Adrenal gland (tissue), 5 donors: ENCODE results near the gene SPATA31A3.
"Not testable (repeated sequence)": the region's sequence is repeated elsewhere in the genome, so short reads cannot be mapped to it uniquely, and the experiment has no call there.

Experiments used
- POLR2A ChIP-seq, 2 donors: fragments of 450-650 bp; IDR thresholded peaks; one replicate each; pipeline ENCODE4 v1.6.1; 2017; ENCODE audit warnings: antibody characterized with exemption in 2 of 2, mild to moderate bottlenecking in 2 of 2, moderate library complexity in 1 of 2
- TF ChIP-seq, protein P1 (sequence below), 6 experiments: fragments of 450-650 bp in 4 of 6; fragments of 200-600 bp in 2 of 6; sonication (generic) in 1 of 6; IDR thresholded peaks; 1 replicate in 5 of 6; 2 replicates in 1 of 6; pipeline versions ENCODE4 v1.5.1 to v1.8.0; 2016 to 2021; ENCODE audit warnings: antibody characterized with exemption in 6 of 6, mild to moderate bottlenecking in 2 of 6, moderate library complexity in 1 of 6
- donor health status: DM: no; HTN: no; CAD: no.

DNA sequence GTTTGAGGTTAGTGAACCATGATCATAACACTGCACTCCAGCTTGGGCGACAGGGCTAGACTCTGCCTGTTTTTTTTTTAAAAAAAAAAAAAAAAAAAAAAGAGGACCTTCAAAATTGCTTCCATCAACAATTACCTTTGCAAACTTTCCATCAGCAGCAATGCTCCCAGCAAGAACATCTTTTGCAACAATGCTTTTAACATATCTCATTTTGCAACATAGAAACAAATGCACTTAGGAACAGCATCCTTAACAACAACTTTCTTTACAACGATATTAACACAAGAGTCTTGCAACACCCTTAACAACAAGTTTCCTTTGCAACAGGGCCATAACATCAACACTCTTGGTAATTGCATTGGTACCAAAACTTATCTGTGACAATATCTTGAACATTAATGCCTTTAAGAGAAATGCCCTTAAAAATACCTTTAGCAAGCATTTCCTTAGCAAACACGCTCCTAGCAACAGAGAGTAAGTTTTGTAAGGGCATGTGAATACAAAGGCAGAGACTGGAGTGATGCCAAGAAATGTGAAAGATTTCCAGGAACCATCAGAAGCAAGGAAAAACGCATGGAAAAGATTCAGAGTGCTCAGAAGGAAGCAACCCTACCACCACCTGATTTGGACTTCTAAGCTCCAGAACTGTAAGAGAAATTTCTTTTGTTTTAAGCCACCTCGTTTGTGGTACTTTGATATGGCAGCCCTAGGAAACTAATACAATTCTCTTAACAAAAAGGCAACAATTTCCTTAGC, 49.8 kb downstream of the SPATA31A3 start:
- TF ChIP-seq, protein P1, sequence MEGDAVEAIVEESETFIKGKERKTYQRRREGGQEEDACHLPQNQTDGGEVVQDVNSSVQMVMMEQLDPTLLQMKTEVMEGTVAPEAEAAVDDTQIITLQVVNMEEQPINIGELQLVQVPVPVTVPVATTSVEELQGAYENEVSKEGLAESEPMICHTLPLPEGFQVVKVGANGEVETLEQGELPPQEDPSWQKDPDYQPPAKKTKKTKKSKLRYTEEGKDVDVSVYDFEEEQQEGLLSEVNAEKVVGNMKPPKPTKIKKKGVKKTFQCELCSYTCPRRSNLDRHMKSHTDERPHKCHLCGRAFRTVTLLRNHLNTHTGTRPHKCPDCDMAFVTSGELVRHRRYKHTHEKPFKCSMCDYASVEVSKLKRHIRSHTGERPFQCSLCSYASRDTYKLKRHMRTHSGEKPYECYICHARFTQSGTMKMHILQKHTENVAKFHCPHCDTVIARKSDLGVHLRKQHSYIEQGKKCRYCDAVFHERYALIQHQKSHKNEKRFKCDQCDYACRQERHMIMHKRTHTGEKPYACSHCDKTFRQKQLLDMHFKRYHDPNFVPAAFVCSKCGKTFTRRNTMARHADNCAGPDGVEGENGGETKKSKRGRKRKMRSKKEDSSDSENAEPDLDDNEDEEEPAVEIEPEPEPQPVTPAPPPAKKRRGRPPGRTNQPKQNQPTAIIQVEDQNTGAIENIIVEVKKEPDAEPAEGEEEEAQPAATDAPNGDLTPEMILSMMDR (IDR thresholded peaks at IDR 0.05): not testable (repeated sequence)
- TF ChIP-seq POLR2A (IDR thresholded peaks at IDR 0.05): not testable (repeated sequence)
